Lower leg skin (tissue), 4 donors: Measurements from ENCODE around the gene UNC13B. TPM values are rescaled to one million over a fixed set of nuclear protein-coding genes. Genes with fewer than 3 reads are reported as not detected.

ENCODE experiments used
- DNase-seq, 2 donors: peaks; one replicate each; pipeline ENCODE4 v3.0.0-alpha.2; 2019; ENCODE audit warnings: low spot score in 2 of 2
- H3K4me3 ChIP-seq: fragments of 200-600 bp; sonication (generic); 2 replicates; pipeline ENCODE4 v1.5.1; 2017; ENCODE audit warnings: mild to moderate bottlenecking, low read depth; ENCODE audit not compliant: poor library complexity, severe bottlenecking
- POLR2A ChIP-seq, 2 donors: fragments of 450-650 bp; IDR thresholded peaks; one replicate each; pipeline ENCODE4 v1.6.1; 2016 to 2017; ENCODE audit warnings: antibody characterized with exemption in 2 of 2, mild to moderate bottlenecking in 1 of 2, moderate library complexity in 1 of 2
- WGBS, 2 donors: methylation state at CpG; one replicate each; pipeline ENCODE4 v1.1.5; 2018; 5-methylcytosine and 5-hydroxymethylcytosine counted together
- intact Hi-C: fragments of 100-400 bp; cut with DNase I; formaldehyde crosslinking; loops from one replicate; pipeline ENCODE4 v1.15.0; 2023; ENCODE audit warnings: low total_unique reads
- total RNA-seq, 4 donors: library from RNA; depleted of rRNA; stranded (reverse); fragments of >200 nt; gene quantifications; one replicate each; pipeline ENCODE4 v1.1.0, GENCODE V29; 2016
- TF ChIP-seq, protein P1 (sequence below), 3 donors: fragments of 450-650 bp; IDR thresholded peaks; one replicate each; pipeline ENCODE4 v1.5.1; 2016; ENCODE audit warnings: antibody characterized with exemption in 3 of 3, mild to moderate bottlenecking in 3 of 3, moderate library complexity in 2 of 3

Gene UNC13B
- total RNA-seq, 4 donors from 2014 or later = 11.9 to 29.0 (median 27.5) TPM

DNA sequence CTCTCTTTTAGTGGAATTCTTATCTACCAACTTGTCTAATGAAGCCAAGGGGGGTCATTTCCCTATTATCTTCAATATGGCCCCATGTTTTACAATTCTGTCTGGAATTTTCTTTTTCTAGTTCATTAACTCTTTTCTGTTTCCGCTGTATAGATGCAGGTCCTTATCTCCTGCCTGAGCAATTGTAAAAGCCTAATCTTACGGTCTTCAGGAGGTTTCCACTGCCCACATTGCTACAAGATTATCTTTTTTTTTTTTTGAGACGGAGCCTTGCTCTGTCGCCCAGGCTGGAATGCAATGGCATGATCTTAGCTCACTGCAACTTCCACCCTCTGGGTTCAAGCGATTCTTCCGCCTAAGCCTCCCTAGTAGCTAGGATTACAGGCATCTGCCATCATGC, 132.3 kb downstream of the UNC13B start:
- DNase-seq = no peak
- no peak for TF ChIP-seq POLR2A (IDR thresholded peaks at IDR 0.05)
- TF ChIP-seq, protein P1, sequence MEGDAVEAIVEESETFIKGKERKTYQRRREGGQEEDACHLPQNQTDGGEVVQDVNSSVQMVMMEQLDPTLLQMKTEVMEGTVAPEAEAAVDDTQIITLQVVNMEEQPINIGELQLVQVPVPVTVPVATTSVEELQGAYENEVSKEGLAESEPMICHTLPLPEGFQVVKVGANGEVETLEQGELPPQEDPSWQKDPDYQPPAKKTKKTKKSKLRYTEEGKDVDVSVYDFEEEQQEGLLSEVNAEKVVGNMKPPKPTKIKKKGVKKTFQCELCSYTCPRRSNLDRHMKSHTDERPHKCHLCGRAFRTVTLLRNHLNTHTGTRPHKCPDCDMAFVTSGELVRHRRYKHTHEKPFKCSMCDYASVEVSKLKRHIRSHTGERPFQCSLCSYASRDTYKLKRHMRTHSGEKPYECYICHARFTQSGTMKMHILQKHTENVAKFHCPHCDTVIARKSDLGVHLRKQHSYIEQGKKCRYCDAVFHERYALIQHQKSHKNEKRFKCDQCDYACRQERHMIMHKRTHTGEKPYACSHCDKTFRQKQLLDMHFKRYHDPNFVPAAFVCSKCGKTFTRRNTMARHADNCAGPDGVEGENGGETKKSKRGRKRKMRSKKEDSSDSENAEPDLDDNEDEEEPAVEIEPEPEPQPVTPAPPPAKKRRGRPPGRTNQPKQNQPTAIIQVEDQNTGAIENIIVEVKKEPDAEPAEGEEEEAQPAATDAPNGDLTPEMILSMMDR (IDR thresholded peaks at IDR 0.05) = no peak
- WGBS, 2 donors = 95 to 99% methylated on average over 6 of the region's 6 CpGs
- no peak overlapping the region for H3K4me3 ChIP-seq
- intact Hi-C loops = no loop called here

DNA sequence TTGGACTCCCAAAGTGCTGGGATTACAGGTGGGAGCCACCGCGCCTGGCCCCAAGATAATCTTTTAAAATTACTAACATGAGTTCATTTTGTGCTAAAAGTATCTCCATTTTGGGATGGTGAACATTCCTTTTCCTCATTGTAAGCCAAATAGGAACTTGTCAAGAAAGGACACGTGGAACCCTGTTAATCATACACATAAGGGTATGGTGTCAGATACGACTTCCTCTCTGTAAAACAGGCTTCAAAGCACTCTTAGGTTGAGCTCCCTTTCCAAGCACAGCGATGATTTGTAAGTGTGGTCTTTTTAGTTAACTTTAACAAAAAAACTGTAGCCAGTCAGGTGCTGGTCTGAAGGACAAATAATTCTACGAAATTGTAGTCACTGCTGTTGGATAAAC, 132.7 kb downstream of the UNC13B start:
- 86 to 89% methylated on average over 6 of the region's 6 CpGs for WGBS, 2 donors
- no peak for TF ChIP-seq POLR2A (IDR thresholded peaks at IDR 0.05)
- TF ChIP-seq, protein P1 (IDR thresholded peaks at IDR 0.05) = no peak
- no peak overlapping the region for H3K4me3 ChIP-seq
- intact Hi-C loops = no loop called here
- no peak for DNase-seq

DNA sequence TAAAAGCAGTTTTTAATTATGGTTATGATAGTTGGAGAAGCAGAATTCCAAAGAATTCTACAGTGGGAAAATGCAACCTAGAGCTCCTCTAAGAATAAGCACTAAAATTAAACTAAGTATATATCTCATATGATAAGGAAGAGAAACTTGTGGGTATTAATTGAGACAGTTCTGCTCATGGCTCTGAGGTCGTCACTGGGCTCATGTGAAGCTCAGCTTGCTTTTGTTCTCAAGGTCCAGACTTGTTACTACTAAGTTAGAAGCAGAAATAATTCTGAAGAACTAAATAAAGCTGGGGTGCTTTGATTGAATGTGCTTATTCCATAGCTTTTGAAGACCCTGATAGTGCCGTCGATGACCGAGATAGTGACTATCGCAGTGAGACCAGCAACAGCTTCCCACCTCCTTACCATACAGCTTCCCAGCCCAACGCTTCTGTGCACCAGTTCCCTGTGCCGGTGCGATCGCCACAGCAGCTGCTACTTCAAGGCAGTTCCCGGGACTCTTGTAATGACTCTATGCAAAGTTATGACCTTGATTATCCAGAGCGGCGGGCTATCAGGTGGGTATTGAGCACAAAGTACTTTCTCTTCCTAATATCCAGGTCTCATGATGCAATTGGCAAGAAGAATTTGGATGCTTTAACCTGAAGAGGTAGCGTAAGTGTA, 133.7 kb downstream of the UNC13B start:
- DNase-seq = no peak
- H3K4me3 ChIP-seq = no peak overlapping the region
- TF ChIP-seq, protein P1 (IDR thresholded peaks at IDR 0.05) = no peak
- TF ChIP-seq POLR2A (IDR thresholded peaks at IDR 0.05) = no peak
- WGBS, 2 donors = 95 to 96% methylated on average over 13 of the region's 13 CpGs
- intact Hi-C loops = no loop called here

DNA sequence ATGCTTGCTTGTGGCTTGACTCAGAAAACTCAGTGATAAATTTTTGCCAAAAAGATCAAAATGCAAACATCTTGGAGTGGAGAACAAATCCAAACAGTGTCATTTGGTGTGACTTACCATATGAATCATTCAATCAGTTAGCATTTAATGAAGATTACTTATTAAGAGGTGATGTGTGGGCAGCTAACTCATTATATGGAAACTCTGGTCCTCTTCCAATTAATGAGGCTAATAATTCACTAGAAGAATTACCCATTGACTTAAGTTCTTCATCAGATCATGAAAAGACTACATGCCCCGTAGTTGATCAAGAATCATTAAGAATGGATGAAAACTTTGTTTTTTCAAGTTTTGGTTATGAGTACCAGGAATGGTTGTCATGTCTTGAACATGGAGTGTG, 141.8 kb downstream of the UNC13B start:
- TF ChIP-seq, protein P1 (IDR thresholded peaks at IDR 0.05) = no peak
- no peak for TF ChIP-seq POLR2A (IDR thresholded peaks at IDR 0.05)
- DNase-seq = no peak
- intact Hi-C loops = no loop called here
- WGBS, 2 donors = 93 to 94% methylated on average over 1 of the region's 1 CpG
- H3K4me3 ChIP-seq = no peak overlapping the region

DNA sequence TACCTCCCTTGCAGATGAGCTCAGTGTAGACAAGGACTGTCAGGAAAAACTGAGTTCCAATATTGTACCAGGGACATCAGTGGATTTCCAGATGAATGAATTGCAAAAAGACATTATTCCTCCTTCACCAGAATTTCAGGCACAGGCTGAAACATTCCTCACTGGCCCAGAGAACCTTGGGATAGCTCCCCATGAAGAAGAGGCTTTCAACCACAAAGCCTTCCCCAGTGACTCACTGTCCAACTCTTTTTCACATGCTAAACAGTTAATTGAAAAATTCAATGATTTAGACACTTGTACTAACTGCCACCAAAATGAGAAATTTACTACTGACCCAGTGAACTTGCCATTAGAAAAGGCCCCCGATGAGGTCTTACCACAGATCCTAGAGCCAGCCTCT, 144.5 kb downstream of the UNC13B start:
- DNase-seq = no peak
- intact Hi-C loops = no loop called here
- no peak overlapping the region for H3K4me3 ChIP-seq
- WGBS, 2 donors = 78 to 84% methylated on average over 1 of the region's 1 CpG
- no peak for TF ChIP-seq POLR2A (IDR thresholded peaks at IDR 0.05)
- TF ChIP-seq, protein P1 (IDR thresholded peaks at IDR 0.05) = no peak

DNA sequence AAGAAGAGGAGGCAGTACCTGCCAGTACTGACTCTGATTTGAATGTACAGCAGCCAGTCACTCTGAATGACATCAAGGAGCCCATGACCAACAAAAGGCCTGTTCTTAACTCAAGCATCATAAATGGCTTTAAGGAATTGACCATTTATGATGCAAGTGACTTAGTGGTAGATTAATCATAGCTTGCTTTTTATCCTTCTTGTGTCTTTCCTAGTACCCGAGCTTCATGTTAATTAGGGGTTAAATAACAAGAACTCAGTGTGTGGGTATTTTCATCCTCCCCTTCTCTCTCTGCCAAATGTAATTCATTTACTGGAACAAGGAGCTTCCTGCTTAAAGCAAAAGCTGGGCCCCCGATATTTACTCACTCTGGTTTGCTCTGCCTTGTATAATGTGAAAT, 146.5 kb downstream of the UNC13B start:
- no peak overlapping the region for H3K4me3 ChIP-seq
- WGBS, 2 donors = 72 to 81% methylated on average over 2 of the region's 2 CpGs
- intact Hi-C loops = no loop called here
- no peak for DNase-seq
- no peak for TF ChIP-seq POLR2A (IDR thresholded peaks at IDR 0.05)
- TF ChIP-seq, protein P1 (IDR thresholded peaks at IDR 0.05) = no peak
